Hepatocyte (in vitro differentiated cells): Measurements from ENCODE around the gene LRRC28.

Experiments used
- CTCF ChIP-seq: fragments of 200-600 bp; sonication (generic); IDR thresholded peaks from 2 replicates; pipeline ENCODE4 v1.5.1; 2016; ENCODE audit warnings: antibody characterized with exemption, mild to moderate bottlenecking; ENCODE audit not compliant: poor library complexity
- EZH2 ChIP-seq: fragments of 200-600 bp; sonication (generic); IDR thresholded peaks from 2 replicates; pipeline ENCODE4 v1.6.1; 2016; ENCODE audit warnings: antibody characterized with exemption, mild to moderate bottlenecking, borderline replicate concordance
- EZH2phosphoT487 ChIP-seq: fragments of 200-600 bp; sonication (generic); IDR thresholded peaks from one replicate; pipeline ENCODE4 v1.6.1; 2018; ENCODE audit warnings: antibody characterized with exemption, mild to moderate bottlenecking, low read depth, moderate library complexity; ENCODE audit not compliant: unreplicated experiment, severe bottlenecking

- no peak for TF ChIP-seq CTCF
- no peak for TF ChIP-seq EZH2
- TF ChIP-seq EZH2phosphoT487: no peak
Observed at GRCh38 chr15:99427210-99427609, 175.9 kb downstream of the LRRC28 start.
